Vagina (tissue), 2 donors: ENCODE measurements around the gene ITSN1.

Experiments
- CTCF ChIP-seq, 3 experiments: fragments of 450-650 bp in 2 of 3; fragments of 200-600 bp in 1 of 3; sonication (generic) in 1 of 3; IDR thresholded peaks; one replicate each; pipeline ENCODE4 v1.5.1; 2017 to 2019; ENCODE audit warnings: antibody characterized with exemption in 3 of 3, mild to moderate bottlenecking in 2 of 3, moderate library complexity in 2 of 3
- POLR2A ChIP-seq, 2 donors: fragments of 450-650 bp; IDR thresholded peaks; one replicate each; pipeline ENCODE4 v1.6.1; 2017; ENCODE audit warnings: antibody characterized with exemption in 2 of 2, mild to moderate bottlenecking in 2 of 2, moderate library complexity in 2 of 2
- POLR2AphosphoS5 ChIP-seq, 2 donors: sonication (generic); formaldehyde crosslinking; IDR thresholded peaks; one replicate each; pipeline ENCODE4 v1.9.0; 2017; ENCODE audit warnings: antibody characterized with exemption in 2 of 2, mild to moderate bottlenecking in 2 of 2, low read depth in 1 of 2; ENCODE audit not compliant: insufficient read depth in 1 of 2

- TF ChIP-seq CTCF (IDR thresholded peaks at IDR 0.05), result no peak
- TF ChIP-seq POLR2AphosphoS5 (IDR thresholded peaks at IDR 0.05; ENCODE audit: insufficient read depth in 1 of 2, low read depth in 1 of 2), result no peak
- no peak for TF ChIP-seq POLR2A (IDR thresholded peaks at IDR 0.05)
Measured at GRCh38 chr21:33844890-33845205, 202.5 kb downstream of the ITSN1 start.
